NT2/D1 (cell line): Measurements from ENCODE around the gene FKTN.

ENCODE experiments used
- SUZ12 ChIP-seq: IDR thresholded peaks from 2 replicates; pipeline ENCODE4 v1.6.1; 2011; ENCODE audit not compliant: insufficient read length, insufficient read depth; ENCODE audit errors: extremely low read depth
- YY1 ChIP-seq: IDR thresholded peaks from 2 replicates; pipeline ENCODE4 v1.6.1; 2011; ENCODE audit not compliant: insufficient read length, insufficient read depth
- ZNF274 ChIP-seq: IDR thresholded peaks from 2 replicates; pipeline ENCODE4 v1.6.1; 2011; ENCODE audit warnings: mild to moderate bottlenecking, low read depth, low read length

DNA sequence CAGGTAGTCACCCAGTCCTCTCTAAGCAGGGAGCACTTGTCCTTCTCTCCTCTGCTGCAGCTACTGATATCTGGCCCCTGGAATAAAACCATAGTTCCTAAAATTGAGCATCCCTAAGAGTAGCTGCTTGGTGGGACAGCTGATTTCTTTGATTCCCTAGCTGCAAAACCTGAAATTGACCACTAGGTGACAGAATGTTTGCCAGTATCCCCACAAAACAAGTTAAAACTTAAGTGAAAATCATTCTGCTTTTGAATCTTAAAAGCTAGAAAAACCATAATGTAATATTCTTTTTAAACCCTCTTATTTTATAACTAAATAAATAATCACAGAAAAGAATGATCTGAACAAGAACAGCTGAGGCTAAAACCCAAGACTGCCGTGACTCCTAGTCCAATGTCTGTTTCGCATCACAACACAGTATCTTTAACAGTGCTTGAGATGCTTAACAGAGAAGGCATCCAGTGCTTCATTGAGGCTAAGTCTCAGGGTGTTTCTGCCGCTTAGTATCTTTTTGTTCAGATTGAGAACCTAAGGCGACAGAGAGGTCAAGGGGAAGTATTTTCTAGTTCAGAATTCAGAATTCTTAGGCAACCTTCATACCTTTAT, 80.0 kb downstream of the FKTN start:
- no peak for TF ChIP-seq YY1
- TF ChIP-seq ZNF274, result no peak
- no peak for TF ChIP-seq SUZ12
